ENCODE results near the gene AGT.
"Not testable (repeated sequence)": the region's sequence is repeated elsewhere in the genome, so short reads cannot be mapped to it uniquely, and the experiment has no call there.

Gene AGT

DNA sequence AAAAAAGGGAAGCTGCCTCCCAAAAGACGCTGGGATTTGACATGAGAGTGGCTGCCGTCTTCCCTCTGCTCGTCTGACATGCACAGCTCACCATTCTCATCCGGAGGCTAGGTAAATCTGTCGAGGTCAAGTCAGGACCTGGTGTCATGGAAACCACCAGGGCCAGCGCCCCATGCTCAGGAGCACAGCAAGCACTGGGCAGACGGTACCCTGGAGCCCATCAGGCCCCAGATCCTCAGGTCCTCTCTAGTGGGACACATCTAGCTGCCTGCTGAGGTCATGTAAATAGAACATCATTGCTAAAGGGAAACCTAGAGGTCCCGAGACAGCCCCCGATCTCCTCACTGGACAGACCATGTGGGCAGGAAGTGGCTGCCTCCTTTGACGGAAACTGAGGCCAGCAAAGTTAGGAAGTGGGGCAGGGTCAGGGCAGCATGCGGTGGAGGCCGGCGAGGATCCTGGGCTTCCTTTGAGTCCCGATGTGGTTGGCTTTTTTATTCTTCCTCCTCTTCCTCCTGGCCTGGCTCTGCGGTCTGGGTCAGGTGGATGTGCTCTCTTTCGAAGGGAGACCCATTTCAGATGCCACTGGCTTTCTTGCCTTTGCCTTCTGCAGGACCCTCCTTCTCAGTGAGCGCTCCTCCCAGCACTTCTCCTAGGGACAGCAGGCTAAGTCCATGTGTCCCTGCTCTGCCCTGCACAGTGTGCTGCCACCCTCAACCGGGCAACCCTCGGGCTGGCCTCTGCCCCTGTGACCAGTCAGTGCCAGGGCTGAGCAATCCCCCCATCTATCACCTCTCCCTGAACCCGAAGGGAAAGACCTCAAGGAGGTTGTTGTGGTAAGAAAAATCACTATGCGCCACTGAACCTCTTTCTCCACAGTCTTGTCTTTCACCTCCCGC is 5.9 kb downstream of the AGT start:
- no peak for DNase-seq (ENCODE audit: low read depth, low spot score)

DNA sequence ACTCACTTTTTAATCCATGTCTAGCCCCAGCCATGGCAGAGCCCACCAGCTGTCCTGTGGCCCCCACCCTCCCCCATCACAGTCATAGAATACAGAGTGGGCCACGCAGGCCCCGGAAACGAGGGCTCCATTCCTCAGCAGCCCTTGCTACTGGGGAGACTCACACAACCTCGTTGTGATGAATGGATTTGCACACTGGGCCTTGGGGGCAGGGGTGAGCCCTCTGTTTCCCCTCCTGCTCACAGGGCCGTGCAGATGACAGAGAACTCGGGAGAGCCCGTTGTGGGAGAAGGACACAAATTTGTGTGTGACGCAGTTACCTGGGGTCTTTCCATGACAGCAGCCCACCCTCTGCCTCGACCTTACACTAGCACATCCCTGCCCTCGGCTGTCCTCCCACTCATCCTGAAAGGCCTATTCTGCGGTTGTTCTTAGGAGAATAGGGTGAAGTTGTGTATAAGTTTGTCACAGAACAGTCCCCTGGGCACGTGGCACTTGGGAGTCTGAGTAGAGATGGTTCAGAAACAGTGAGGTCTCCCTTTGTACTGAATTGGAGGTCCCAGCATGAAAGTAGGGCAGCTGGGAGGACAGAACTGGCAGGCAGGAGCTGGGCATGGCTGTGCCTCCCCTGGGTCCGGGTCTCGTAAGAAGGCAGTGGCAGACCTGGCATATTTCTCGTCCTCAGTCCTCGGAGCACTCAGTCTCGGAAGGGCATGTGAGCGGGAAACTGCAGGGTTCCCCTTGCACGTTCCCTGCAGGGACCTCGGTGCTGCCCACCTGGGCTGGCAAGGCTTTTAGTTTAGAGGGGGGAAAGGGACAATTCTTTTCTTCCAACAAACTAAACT is 6.8 kb downstream of the AGT start:
- no peak for DNase-seq (ENCODE audit: low read depth, low spot score)

DNA sequence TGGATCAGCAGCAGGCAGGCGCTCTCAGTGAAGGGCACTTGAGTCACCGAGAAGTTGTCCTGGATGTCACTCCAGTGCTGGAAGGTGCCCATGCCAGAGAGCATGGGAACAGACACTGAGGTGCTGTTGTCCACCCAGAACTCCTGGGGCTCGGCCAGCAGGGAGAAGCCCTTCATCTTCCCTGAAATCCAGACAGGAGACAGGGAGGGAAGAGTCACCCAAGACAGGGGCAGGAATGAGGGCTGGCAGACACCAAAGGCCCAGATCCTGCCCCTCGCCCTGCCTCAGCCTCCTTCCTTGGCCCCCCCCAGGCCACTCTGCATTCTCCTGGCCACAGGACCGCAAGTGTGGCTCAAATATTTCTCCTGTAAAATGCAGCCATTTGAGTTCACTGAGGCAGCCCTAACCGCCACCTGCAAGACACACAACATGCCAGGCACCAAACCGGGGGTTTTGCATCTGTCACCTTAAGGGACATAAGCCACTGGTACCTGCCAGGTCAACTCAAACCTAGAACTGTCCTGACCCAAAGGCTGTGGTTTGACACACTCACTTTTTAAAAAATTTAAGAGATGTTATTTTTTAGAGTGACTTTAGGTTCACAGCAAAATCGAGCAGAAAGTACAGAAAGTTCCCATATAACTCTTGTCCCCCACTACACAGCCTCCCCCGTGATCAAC is 7.8 kb downstream of the AGT start:
- no peak for DNase-seq (ENCODE audit: low read depth, low spot score)

DNA sequence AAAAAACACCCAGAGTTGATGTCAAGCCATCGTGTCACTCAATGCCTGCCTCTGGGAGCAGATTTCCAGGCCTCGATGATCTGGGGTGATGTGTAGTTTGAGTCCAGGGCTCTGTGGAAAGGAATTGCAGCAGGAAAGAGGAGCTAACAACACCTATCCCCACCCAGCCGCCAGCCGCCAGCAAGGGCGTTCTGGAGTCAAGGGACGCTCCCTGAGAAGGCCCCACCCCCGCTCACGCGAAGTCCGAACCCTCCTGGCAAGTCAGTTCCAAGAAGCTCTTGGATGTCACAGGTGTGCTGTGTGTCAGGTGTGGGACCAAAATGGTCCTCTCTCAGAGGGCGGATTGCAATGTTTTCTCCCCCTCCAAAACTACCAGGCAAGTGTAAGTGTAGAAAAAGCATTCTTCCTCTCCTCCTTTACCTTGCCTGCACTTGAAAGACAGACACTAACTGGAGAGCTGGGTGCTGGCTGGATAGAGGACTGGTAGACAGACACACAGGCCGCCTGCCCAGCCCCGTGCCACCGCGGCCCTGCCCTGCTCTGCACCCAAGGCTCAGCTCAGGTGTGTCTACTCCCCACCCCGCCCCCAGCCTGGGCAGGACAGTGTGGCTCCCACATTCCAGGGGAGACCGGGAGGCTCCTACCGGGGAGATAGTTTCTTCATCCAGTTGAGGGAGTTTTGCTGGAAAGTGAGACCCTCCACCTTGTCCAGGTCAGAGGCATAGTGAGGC is 8.5 kb downstream of the AGT start:
- DNase-seq (ENCODE audit: low read depth, low spot score), result no peak

DNA sequence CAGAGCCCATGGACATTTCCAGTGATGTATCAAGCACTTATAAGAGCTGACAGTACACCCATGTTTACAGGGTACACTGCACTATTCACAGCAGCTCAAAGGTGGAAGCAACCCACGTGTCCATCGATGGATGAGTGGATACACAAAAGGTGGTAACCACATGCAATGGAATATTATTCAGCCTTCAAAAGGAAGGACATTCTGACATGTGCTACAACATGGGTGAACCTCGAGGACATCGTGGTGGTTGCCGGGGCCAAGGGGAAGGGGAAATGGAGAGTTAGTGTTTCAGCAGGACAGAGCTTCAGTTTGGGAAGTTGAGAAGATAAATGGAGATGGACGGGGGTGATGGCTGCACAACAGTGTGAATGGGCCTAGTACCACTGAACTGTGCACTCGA is 9.1 kb downstream of the AGT start:
- DNase-seq (ENCODE audit: low read depth, low spot score), result no peak

DNA sequence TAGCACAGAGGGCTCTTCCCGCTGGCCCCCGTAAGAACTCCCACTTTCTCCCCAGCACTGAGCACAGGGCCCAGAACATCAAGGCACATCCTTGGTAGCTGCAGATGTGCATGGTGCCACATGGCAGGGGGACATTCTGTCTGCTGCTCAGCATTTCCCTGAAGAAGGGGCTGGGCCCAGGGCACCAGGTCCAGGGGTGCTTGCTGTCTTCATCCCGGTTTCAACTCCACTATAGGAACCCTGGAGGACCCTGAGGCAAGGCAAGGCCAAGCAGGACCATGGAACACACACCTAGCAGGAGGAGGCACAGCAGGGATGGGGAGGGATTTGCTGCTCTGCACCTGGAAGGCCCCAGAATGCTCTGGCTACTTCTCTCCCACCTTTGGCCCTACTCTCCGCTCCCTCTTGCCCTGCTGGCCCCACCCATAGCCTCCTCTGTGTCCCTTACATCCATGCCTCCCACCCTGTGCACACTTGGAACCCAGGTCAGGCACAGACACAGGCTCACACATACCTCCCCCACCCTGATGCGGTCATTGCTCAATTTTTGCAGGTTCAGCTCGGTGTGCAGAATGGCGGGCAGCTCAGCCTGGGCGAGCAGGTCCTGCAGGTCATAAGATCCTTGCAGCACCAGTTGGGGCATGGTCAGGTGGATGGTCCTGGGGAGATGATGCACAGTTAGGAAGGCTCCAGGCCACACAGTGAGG is 10.1 kb downstream of the AGT start:
- DNase-seq (ENCODE audit: low read depth, low spot score), result no peak

DNA sequence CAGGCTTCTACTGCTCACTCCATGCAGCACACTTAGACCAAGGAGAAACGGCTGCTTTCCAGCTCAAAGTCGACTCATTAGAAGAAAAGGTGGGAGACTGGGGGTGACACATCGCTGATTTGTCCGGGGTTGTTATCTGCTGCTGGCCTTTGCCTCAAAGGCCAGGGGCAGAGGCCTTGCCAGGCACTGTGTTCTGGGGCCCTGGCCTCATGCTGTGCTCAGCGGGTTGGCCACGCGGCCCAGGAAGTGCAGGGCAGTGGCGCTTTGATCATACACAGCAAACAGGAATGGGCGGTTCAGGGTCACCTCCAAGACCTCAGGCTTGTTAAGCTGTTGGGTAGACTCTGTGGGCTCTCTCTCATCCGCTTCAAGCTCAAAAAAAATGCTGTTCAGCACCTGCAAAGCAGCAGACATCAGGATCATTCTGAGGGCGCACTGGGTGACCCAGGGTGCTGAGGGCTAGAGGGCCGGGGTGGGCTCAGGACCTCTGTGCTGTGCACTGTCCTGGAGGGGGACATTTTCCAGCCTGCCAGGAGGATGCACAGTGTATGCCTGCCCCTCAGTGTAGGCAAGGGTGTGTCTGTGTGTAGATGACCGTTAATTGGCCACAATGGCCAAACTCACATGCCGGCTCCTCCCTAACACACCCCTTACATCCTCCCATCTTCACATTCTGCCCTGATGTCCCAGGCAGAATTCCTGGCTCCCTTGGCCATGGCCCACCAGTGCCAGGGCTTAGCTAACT is 10.8 kb downstream of the AGT start:
- no peak for DNase-seq (ENCODE audit: low read depth, low spot score)

DNA sequence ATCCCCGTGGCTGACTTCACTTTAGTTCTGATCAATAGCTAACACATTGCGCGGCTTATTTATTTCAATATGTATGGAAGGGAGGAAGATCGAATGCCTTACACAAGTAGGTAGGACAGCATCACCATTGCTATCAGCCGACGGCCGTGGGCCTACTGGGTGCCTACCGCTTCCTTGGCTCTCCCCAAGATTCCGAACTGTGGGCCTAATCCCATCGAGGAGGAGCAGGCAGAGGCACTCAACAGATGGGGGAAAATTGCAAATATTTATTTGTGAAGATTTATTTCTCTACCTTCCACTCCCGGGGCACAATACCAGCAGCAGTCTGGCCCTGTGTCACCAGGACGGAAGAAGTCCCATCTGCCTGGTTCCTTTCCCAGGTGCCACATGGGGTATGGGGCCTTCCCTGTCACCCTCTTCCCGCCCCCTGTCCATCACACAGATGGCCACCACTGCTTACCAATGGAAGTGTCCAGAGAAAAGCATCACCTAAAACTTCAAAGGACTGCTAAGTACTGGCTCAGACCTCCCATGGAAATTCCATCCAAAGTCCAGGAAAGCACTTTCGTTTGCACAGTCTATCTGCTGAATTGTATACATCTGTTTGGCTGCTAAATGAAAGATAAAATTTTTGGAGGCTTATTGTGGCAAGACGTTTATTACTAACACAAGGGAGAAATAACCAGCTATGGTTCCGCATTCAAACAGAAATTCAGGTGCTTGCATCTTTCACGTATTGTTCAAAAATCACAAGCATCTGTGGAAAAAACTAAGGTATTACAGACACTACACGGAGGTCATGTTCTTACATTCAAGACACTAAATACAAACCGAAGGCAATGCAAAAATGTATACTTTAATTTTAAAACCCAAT is 11.8 kb downstream of the AGT start:
- no peak for DNase-seq (ENCODE audit: low read depth, low spot score)

- no peak for DNase-seq (ENCODE audit: low read depth, low spot score)
Observed at GRCh38 chr1:230701434-230701833, 12.5 kb downstream of the AGT start.

- DNase-seq (ENCODE audit: low read depth, low spot score), result no peak
Observed at GRCh38 chr1:230700132-230700531, 13.8 kb downstream of the AGT start.

DNA sequence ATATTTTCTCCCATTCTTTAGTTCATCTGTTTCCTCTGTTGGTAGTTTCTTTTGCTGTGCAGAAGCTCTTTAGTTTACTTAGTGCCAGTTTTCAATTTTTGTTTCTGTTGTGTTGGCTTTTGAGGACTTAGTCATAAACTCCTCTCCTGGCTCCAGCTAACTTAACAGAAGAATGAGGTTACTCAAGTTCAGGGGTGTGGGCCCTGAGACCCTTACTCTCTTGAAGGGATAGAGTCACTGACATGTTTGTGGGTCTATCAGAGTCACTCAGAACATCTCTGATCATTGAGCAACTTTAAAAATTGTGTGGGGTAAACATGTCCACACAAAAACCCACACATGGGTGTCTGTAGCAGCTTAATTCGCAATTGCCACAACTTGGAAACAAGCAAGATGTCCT is 14.2 kb downstream of the AGT start:
- DNase-seq (ENCODE audit: low read depth, low spot score), result no peak

DNA sequence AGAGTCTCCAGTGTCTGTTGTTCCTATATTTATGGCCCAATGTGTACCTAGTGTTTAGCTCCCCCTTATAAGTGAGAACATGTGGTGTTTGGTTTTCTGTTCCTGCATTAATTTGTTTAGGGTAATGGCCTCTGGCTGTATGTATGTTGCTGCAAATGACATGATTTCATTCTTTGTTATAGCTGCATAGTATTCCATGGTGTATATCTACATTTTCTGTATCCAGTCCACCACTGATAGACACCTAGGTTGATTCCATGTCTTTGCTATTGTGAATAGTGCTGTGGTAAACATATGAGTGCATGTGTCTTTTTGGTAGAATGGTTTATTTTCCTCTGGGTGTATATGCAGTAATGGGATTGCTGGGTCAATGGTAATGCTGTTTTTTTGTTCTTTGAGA is 15.0 kb downstream of the AGT start:
- not testable (repeated sequence) for DNase-seq (ENCODE audit: low read depth, low spot score)

DNA sequence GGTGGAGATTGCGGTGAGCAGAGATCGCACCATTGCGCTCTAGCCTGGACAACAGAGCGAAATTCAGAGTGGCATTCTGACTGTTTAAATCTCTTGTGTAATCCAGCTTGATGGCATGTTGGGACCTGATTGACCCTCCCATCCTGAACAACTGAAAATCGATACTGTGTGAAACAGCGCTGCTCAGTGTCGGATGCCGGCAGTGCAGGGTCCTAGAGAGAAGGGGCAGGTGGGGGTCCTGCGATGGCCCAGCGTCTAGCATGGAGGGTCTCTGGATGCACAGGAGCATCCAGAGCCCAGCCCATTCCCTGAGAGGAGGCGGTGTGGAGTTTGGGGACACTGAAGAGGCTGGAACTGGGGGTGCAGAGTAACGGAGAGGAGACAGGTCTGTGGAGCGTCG is 15.8 kb downstream of the AGT start:
- no peak for DNase-seq (ENCODE audit: low read depth, low spot score)

DNA sequence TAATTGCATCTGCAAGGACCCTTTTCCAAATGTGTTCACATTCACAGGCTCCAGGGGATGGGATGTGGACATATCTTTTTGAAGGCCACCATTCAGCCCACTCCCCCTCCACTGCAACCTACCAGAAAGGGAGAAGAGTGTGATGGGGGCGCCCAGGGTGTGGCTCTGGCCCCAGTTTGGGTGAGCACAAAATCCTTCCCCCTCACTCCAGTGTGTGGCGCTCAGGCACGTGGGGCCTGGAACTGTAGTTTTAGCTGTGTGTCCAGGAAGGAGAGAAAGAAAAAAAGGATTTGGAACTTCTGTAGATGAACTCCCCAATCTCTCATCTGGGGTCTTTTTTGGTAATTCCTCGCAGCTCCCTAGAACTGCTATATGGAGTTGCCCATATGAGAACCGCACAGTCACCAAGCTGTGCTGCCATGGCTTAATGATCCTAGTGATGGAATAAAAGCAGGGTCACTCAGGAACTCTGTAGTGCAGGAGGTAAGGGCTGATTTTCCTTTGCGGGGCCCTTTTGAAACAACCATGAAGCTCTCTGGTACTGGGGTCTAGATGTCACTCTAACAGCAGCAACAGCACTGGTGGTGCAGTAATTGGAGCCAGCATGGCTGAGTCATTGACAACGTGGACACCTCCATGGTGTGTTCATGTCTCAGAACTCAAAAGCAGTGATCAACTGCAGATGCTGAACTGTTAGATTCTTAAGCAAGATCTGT is 17.0 kb downstream of the AGT start:
- DNase-seq (ENCODE audit: low read depth, low spot score), result no peak

GRCh38 chr1:230696218-230696617 is 17.7 kb downstream of the AGT start:
- DNase-seq (ENCODE audit: low read depth, low spot score), result no peak

GRCh38 chr1:230694991-230695390 is 18.9 kb downstream of the AGT start:
- DNase-seq (ENCODE audit: low read depth, low spot score), result no peak

DNA sequence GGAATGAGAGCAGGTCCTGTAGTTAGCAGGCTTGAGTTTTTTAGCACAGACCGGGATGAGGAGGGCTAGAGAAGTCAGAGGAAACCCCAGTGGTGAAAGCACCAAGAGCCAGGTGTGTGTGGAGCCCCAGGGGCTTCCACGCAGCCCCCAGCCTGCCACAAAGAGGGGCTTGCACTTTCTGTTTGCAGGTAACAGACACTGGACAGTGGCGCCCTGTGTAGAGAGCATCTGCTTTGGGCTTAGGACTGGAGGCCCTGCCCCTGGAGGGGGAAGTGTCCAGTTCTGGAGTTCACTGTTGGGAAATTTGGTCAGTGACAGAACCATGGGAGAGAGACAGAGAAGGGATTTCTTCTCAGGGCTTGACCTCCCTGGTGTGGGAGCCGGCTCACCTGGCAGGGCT is 19.5 kb downstream of the AGT start:
- DNase-seq (ENCODE audit: low read depth, low spot score), result no peak

DNA sequence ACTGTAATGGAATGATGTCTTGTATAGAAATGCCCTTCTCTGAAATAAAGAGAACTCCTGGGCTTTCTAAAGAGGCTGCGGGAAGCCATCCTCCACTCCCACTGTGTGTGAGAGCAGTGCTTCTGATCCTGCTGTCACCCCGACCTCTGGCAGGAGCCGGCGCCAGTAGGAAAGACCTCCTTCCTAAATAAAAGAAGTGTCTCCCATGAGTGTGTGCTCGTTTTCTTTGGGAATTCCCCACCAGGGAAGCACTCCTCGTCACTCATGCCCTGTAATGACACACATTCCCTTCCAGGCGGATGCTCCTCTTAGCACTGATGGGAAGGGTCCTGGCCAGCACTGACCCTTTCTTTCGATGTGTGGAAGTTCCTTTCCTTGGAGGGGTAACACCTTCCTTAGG is 20.1 kb downstream of the AGT start:
- no peak for DNase-seq (ENCODE audit: low read depth, low spot score)

DNA sequence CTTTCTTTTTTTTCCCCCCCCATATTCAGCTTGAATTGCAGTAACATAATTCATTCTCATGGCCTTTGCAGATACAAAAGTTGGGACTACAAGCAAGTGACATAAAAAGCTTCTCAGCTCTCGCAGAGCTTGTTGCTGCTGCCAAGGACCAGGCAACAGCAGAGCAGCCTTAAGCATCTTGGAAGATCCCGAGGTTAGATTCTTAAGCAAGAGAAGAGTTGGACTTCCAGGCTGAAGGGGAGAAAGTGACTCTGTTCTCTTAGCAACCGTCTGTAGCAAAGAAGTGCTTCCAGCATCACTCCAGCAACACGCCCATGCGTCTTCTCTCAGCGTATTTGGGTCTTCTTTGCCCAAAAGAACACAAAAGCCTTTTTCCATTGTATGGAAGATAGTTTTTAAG is 20.7 kb downstream of the AGT start:
- no peak for DNase-seq (ENCODE audit: low read depth, low spot score)

Measured in iPS DF 19.7 (cell line).